ENCODE results near the gene PARD6B. TPM values are rescaled to one million over a fixed set of nuclear protein-coding genes. Genes with fewer than 3 reads are reported as not detected.

Gene PARD6B
- total and polyA plus RNA-seq, 2 of the 4 experiments (the other 2 are of a cell fraction), result 0.17 to 0.90 TPM

DNA sequence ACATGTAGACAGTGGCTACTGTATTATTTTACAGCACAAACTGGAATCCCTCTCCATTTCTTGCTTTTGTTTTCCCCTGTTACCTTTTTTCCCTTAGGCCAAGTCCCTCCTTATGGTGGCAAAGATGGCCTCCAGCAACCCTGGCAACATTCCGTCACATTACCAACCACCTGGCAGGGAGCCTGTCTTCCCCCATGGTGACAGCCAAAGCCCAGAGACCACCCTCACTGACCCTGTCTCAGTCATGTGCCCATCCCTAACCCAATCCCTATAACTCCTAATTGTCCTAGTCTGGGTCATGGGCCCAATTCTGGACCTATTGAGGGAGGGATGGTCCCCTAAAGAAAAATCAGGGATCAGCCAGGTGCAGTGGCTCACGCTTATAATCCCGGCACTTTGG lies 27.6 kb downstream of the PARD6B start:
- Histone ChIP-seq H4K5ac (ENCODE audit: low read depth, low read length) (no peak overlapping the region), H3K56ac (ENCODE audit: extremely low read depth, insufficient read depth, low read length) (no peak overlapping the region), H3K9me3 (ENCODE audit: control insufficient read depth, insufficient read depth, low read length) (no peaks in the 10 kb centered on the region), H3K9ac (ENCODE audit: low read depth, low read length) (no peak overlapping the region), H3K4me2 (ENCODE audit: low read depth, low read length) (no peak overlapping the region), H2BK20ac (ENCODE audit: low read depth, low read length) (no peak overlapping the region), H3K79me1 (ENCODE audit: low read depth in 1 of 2, low read length in 2 of 2) (no peaks in the 10 kb centered on the region), H2BK15ac (ENCODE audit: low read depth, low read length) (no peak overlapping the region), H3K4ac (ENCODE audit: low read depth, low read length) (no peak overlapping the region), H3K27me3 (ENCODE audit: control insufficient read depth, insufficient read depth, low read length) (peaks cover 2% of the 10 kb centered on the region; the same call in 1 of the 2 replicates), H3K9me1 (ENCODE audit: insufficient read depth, low read length) (peaks cover 5% of the 10 kb centered on the region; the same call in 1 of the 2 replicates), H2BK5ac (ENCODE audit: low read depth, low read length, poor library complexity, severe bottlenecking) (no peak overlapping the region), H3K14ac (replicated peaks; ENCODE audit: low read depth, low read length) (no peak overlapping the region), H2BK120ac (ENCODE audit: low read depth, low read length) (no peak overlapping the region), H4K91ac (ENCODE audit: insufficient read depth, low read depth, low read length) (no peak overlapping the region), H4K8ac (ENCODE audit: low read depth in 2 of 2, low read length in 2 of 2) (no peak overlapping the region), H3K18ac (ENCODE audit: low read depth, low read length) (no peak overlapping the region), H2AK5ac (ENCODE audit: low read depth, low read length) (peak overlapping the region; percentile 85; the same call in 1 of the 2 replicates), H2AK9ac (replicated peaks; ENCODE audit: low read depth, low read length, poor library complexity) (no peak overlapping the region), H4K20me1 (ENCODE audit: insufficient read depth, low read length) (no peaks in the 10 kb centered on the region), H3K36me3 (ENCODE audit: control insufficient read depth, insufficient read depth, low read length) (no peaks in the 10 kb centered on the region), H3K27ac (ENCODE audit: insufficient read depth, low read length) (no peak overlapping the region), H3K4me3 (ENCODE audit: insufficient read depth, low read depth, low read length) (no peak overlapping the region), H2AFZ (replicated peaks; ENCODE audit: low read length, poor library complexity) (no peak overlapping the region), H3K4me1 (ENCODE audit: control insufficient read depth, insufficient read depth, low read length) (peaks cover 11% of the 10 kb centered on the region), H3K23ac (ENCODE audit: low read depth, low read length) (no peak overlapping the region)
- DNase-seq (no peak), ATAC-seq (ENCODE audit: low read depth) (no peak)
- ChIA-PET POLR2A (ENCODE audit: unreplicated experiment) (no interaction called here), CTCF (interaction anchor here (1.0 kb wide), 1 partner anchor 10 kb away, joined by 3 read pairs; no protein-coding TSS in a partner anchor)
- dilution Hi-C loops (cut with HindIII; ENCODE audit: low sequenced_read_pairs, unreplicated experiment), result no loop called here
- WGBS, 2 experiments (ENCODE audit: extremely low coverage in 2 of 2, insufficient read length in 1 of 2), result no CpG with 5 or more reads among the region's 3 CpGs
- intact Hi-C loops (cut with micrococcal nuclease), result no loop called here
- in situ Hi-C loops (cut with MboI; ENCODE audit: low sequenced_read_pairs), result no loop called here
- BruUV-seq (replicated peaks), result no TSS peak
- no peak for TF ChIP-seq MAZ (IDR thresholded peaks at IDR 0.05; ENCODE audit: borderline replicate concordance, low read depth, low read length)
- TF ChIP-seq, protein P1, sequence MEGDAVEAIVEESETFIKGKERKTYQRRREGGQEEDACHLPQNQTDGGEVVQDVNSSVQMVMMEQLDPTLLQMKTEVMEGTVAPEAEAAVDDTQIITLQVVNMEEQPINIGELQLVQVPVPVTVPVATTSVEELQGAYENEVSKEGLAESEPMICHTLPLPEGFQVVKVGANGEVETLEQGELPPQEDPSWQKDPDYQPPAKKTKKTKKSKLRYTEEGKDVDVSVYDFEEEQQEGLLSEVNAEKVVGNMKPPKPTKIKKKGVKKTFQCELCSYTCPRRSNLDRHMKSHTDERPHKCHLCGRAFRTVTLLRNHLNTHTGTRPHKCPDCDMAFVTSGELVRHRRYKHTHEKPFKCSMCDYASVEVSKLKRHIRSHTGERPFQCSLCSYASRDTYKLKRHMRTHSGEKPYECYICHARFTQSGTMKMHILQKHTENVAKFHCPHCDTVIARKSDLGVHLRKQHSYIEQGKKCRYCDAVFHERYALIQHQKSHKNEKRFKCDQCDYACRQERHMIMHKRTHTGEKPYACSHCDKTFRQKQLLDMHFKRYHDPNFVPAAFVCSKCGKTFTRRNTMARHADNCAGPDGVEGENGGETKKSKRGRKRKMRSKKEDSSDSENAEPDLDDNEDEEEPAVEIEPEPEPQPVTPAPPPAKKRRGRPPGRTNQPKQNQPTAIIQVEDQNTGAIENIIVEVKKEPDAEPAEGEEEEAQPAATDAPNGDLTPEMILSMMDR (conservative IDR thresholded peaks at IDR 0.05; ENCODE audit: low read depth, low read length), result no peak
- TF ChIP-seq MXI1 (IDR thresholded peaks at IDR 0.05; ENCODE audit: borderline replicate concordance, low read depth, low read length), result no peak
- TF ChIP-seq, protein P2, sequence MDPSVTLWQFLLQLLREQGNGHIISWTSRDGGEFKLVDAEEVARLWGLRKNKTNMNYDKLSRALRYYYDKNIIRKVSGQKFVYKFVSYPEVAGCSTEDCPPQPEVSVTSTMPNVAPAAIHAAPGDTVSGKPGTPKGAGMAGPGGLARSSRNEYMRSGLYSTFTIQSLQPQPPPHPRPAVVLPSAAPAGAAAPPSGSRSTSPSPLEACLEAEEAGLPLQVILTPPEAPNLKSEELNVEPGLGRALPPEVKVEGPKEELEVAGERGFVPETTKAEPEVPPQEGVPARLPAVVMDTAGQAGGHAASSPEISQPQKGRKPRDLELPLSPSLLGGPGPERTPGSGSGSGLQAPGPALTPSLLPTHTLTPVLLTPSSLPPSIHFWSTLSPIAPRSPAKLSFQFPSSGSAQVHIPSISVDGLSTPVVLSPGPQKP (IDR thresholded peaks at IDR 0.05; ENCODE audit: borderline replicate concordance, low read depth, low read length), result no peak
- TF ChIP-seq BHLHE40 (IDR thresholded peaks at IDR 0.05; ENCODE audit: low read depth, low read length), result no peak
- no peak for TF ChIP-seq RCOR1 (IDR thresholded peaks at IDR 0.05; ENCODE audit: insufficient replicate concordance, low read length)
- no peak for TF ChIP-seq SMC3 (IDR thresholded peaks at IDR 0.05; ENCODE audit: low read depth, low read length)
- TF ChIP-seq RFX5 (IDR thresholded peaks at IDR 0.05; ENCODE audit: low read depth, low read length), result no peak
- no peak for TF ChIP-seq FOS (IDR thresholded peaks at IDR 0.05; ENCODE audit: low read depth, low read length)
